Aorta (tissue), 5 donors: ENCODE results near the gene HYAL2. TPM values are rescaled to one million over a fixed set of nuclear protein-coding genes. Genes with fewer than 3 reads are reported as not detected.
"Not testable (repeated sequence)": the region's sequence is repeated elsewhere in the genome, so short reads cannot be mapped to it uniquely, and the experiment has no call there.

Source experiments
- ATAC-seq: fragments of 200-7000 bp; cut with Tn5 transposase; one replicate; pipeline ENCODE4 v1.9.1; 2022; ENCODE audit warnings: moderate library complexity; ENCODE audit not compliant: low FRiP score
- DNase-seq, 2 donors: peaks; one replicate each; pipeline ENCODE4 v3.0.0-alpha.2; 2020
- H3K27ac ChIP-seq, 2 donors: one replicate each; pipeline ENCODE4 v1.5.1; 2013; ENCODE audit warnings: low read length in 2 of 2, mild to moderate bottlenecking in 2 of 2, moderate library complexity in 2 of 2, control low read depth in 1 of 2, inconsistent platforms in 1 of 2, low read depth in 1 of 2
- H3K27me3 ChIP-seq, 2 donors: one replicate each; pipeline ENCODE4 v1.6.1; 2013; ENCODE audit warnings: control low read depth in 1 of 2, low read length in 1 of 2, mild to moderate bottlenecking in 1 of 2, moderate library complexity in 1 of 2; ENCODE audit not compliant: insufficient read depth in 2 of 2, control insufficient read depth in 1 of 2
- H3K36me3 ChIP-seq, 2 donors: one replicate each; pipeline ENCODE4 v1.6.1; 2013; ENCODE audit warnings: control low read depth in 1 of 2, low read length in 1 of 2, mild to moderate bottlenecking in 1 of 2; ENCODE audit not compliant: insufficient read depth in 2 of 2, control insufficient read depth in 1 of 2
- H3K4me1 ChIP-seq, 2 donors: one replicate each; pipeline ENCODE4 v1.6.1; 2013; ENCODE audit warnings: low read length in 2 of 2, control low read depth in 1 of 2, mild to moderate bottlenecking in 1 of 2, moderate library complexity in 1 of 2; ENCODE audit not compliant: insufficient read depth in 2 of 2, control insufficient read depth in 1 of 2
- H3K4me3 ChIP-seq, 2 donors: one replicate each; pipeline ENCODE4 v1.5.1; 2013; ENCODE audit warnings: low read length in 2 of 2, control low read depth in 1 of 2, mild to moderate bottlenecking in 1 of 2
- H3K9me3 ChIP-seq: one replicate; pipeline ENCODE4 v1.6.1; 2013; ENCODE audit warnings: mild to moderate bottlenecking, low read length; ENCODE audit not compliant: control insufficient read depth
- WGBS, 2 donors: extraction: QIAGEN DNeasy Blood & Tissue Kit; methylation state at CpG; one replicate each; pipeline ENCODE4 v1.1.7; 2013; 5-methylcytosine and 5-hydroxymethylcytosine counted together
- intact Hi-C, 2 donors: fragments of 100-400 bp; cut with DNase I; formaldehyde crosslinking; loops; one replicate each; pipeline versions ENCODE4 v1.14.2 to v1.15.0; 2022
- polyA plus RNA-seq, 2 donors: library from polyadenylated mRNA; stranded (reverse); fragments of 200-250 nt; gene quantifications; one replicate each; pipeline ENCODE4 v1.2.3, GENCODE V29; 2013
- total RNA-seq, 2 donors: library from RNA; stranded (reverse); fragmentation: NEBNext Ultra II Directional; extraction: Animal tissue kit (Norgen Biotek cat#: 25700); gene quantifications; one replicate each; pipeline ENCODE4 v1.2.1, GENCODE V29; 2021
- donor health status: healthy with polysubstance abuse.
- donor health status: Bipolar disorder and iron deficiency.
- donor health status: DM: no; HTN: no; CAD: no.
- donor health status: DM: no; HTN: no; CAD: no.
- donor health status: DM: yes; HTN: yes; CAD: no.

HYAL2 gene
- total and polyA plus RNA-seq, 4 donors = 5.6 to 71.2 (median 38.9) TPM

GRCh38 chr3:50274371-50275104 lies 48.0 kb downstream of the HYAL2 start:
- DNase-seq = peak in 1 of 2 donors; percentile 69
- no peaks in the 10 kb centered on the region for H3K4me1 ChIP-seq
- intact Hi-C loops = loop anchor here (2.0 to 10.0 kb wide), 2 partner anchors 48 to 150 kb away; no protein-coding TSS in a partner anchor

DNA sequence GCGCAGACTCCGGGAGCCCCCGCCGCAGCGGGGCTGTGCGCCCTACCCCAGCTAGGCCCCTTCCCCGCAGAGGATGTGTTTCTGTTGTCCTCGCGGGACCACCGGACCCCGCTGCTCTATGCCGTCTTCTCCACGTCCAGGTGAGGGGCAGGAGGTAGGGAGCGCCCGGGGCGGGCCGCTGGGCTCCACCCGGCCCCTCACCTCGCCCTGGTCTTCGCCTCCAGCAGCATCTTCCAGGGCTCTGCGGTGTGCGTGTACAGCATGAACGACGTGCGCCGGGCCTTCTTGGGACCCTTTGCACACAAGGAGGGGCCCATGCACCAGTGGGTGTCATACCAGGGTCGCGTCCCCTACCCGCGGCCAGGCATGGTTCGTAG lies 48.9 kb downstream of the HYAL2 start:
- H3K27ac ChIP-seq = no peak overlapping the region
- H3K9me3 ChIP-seq = no peaks in the 10 kb centered on the region
- ATAC-seq = no peak
- no peak overlapping the region for H3K4me3 ChIP-seq
- 74 to 81% methylated on average over 17 to 31 of the region's 31 CpGs for whole genome bisulfite sequencing, 2 donors
- DNase-seq = peak in 1 of 2 donors; percentile 52
- intact Hi-C loops = loop anchor here (1.0 to 10.0 kb wide), 4 partner anchors 46 to 149 kb away; no protein-coding TSS in a partner anchor
- no peaks in the 10 kb centered on the region for H3K4me1 ChIP-seq
- H3K36me3 ChIP-seq = no peaks in the 10 kb centered on the region
- H3K27me3 ChIP-seq = no peaks in the 10 kb centered on the region

More at GRCh38 chr3:50274371-50275104, 48.0 kb downstream of the HYAL2 start:
- WGBS, 2 donors = 66 to 67% methylated on average over 26 of the region's 26 CpGs
- no peak for ATAC-seq
- H3K9me3 ChIP-seq = no peaks in the 10 kb centered on the region
- no peaks in the 10 kb centered on the region for H3K27me3 ChIP-seq
- H3K36me3 ChIP-seq = no peaks in the 10 kb centered on the region
- no peak overlapping the region for H3K4me3 ChIP-seq
- H3K27ac ChIP-seq = no peak overlapping the region

- intact Hi-C loops = loop anchor here in 1 of 2 donors (1.0 to 10.0 kb wide), 3 partner anchors 46 to 148 kb away; no protein-coding TSS in a partner anchor
- H3K4me1 ChIP-seq = no peaks in the 10 kb centered on the region
- H3K4me3 ChIP-seq = no peak overlapping the region
- no peaks in the 10 kb centered on the region for H3K36me3 ChIP-seq
- no peak overlapping the region for H3K27ac ChIP-seq
- H3K9me3 ChIP-seq = no peaks in the 10 kb centered on the region
- 7 to 9% methylated on average over 61 of the region's 61 CpGs for WGBS, 2 donors
- ATAC-seq (peak; percentile 85), DNase-seq (peak; percentile 88 to 97)
- H3K27me3 ChIP-seq = no peaks in the 10 kb centered on the region
Observed at GRCh38 chr3:50272911-50273688, 49.4 kb downstream of the HYAL2 start.

GRCh38 chr3:50272538-50272910 lies 50.0 kb downstream of the HYAL2 start:
- H3K4me1 ChIP-seq = not testable (repeated sequence)

DNA sequence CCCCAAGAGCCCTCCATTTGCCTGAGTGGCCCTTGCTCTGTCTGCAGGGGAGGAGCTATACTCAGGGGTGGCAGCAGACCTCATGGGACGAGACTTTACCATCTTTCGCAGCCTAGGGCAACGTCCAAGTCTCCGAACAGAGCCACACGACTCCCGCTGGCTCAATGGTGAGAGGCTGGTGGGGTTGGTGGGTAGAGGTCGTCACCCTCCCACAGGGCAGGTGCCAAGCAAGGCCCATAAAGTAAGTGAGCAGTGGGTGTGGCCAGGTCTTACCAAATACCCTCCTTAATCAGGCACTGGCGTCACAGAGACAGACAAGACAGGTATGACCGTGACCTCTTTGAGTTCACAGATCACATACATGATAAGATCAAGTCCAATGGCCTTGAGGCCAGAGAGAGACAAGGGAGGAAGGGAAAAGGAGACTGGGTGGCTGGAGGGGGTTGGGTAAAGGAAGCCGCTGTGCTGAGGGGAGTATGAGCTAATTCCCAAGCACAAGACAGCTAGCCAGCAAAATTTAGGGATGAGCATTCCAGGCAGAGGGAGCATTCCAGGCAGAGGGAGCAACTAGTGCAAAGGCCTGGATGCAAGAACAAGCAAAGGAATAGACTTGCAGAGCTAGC lies 51.1 kb downstream of the HYAL2 start:
- 82 to 86% methylated on average over 10 of the region's 10 CpGs for WGBS, 2 donors
- no peaks in the 10 kb centered on the region for H3K4me1 ChIP-seq
- intact Hi-C loops = loop anchor here in 1 of 2 donors (10.0 kb wide), 1 partner anchor 147 kb away; no protein-coding TSS in a partner anchor

More at GRCh38 chr3:50272538-50272910, 50.0 kb downstream of the HYAL2 start:
- H3K4me3 ChIP-seq, H3K27ac ChIP-seq, DNase-seq, H3K27me3 ChIP-seq, ATAC-seq, H3K9me3 ChIP-seq, H3K36me3 ChIP-seq: not testable (repeated sequence)
- WGBS, 2 donors = 47 to 55% methylated on average over 10 of the region's 10 CpGs
- intact Hi-C loops = loop anchor here in 1 of 2 donors (2.0 to 10.0 kb wide), 2 partner anchors 78 to 148 kb away; no protein-coding TSS in a partner anchor

DNA sequence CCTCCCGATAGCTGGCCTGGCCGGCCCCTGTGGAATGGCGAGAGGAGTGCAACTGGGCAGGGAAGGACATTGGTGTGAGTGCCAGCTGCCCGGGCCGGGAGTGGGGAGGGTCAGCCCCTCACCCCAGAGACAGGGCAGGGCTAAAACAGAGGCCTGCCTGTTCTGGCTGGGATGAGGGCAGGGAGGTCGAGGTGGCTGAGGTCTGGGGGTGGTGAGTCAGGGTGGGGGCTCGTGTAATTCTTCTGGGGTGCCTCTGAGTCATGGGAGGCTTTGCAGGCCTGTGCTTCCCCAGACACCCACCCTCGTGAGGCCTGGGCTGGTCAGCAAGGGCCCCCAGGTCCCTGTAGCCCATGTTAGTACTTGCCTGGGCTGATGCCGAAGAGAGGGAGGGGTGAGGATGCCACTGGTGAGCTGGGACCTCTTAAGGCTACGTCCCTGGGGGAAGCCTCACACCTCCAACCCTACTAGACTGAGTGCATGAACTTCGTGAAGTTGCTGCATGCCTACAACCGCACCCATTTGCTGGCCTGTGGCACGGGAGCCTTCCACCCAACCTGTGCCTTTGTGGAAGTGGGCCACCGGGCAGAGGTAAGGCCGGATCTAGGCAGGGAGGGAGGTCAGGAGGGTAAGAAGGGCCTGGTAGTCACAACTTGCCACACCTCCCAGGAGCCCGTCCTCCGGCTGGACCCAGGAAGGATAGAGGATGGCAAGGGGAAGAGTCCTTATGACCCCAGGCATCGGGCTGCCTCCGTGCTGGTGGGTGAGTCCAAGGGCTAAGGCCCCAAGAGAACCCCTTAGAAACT lies 51.9 kb downstream of the HYAL2 start:
- 70 to 75% methylated on average over 19 of the region's 19 CpGs for WGBS, 2 donors
- intact Hi-C loops = loop anchor here in 1 of 2 donors (10.0 kb wide), 1 partner anchor 146 kb away; no protein-coding TSS in a partner anchor
- no peak for ATAC-seq
- Histone ChIP-seq H3K4me1 (no peaks in the 10 kb centered on the region), H3K27me3 (no peaks in the 10 kb centered on the region), H3K9me3 (no peaks in the 10 kb centered on the region), H3K27ac (no peak overlapping the region), H3K4me3 (no peak overlapping the region), H3K36me3 (no peaks in the 10 kb centered on the region)
- peak in 1 of 2 donors; percentile 44 for DNase-seq

More for the DNA sequence above, 51.1 kb downstream of the HYAL2 start:
- ATAC-seq = no peak
- Histone ChIP-seq H3K4me3 (no peak overlapping the region), H3K27ac (no peak overlapping the region), H3K27me3 (no peaks in the 10 kb centered on the region), H3K36me3 (no peaks in the 10 kb centered on the region), H3K9me3 (no peaks in the 10 kb centered on the region)
- no peak for DNase-seq

DNA sequence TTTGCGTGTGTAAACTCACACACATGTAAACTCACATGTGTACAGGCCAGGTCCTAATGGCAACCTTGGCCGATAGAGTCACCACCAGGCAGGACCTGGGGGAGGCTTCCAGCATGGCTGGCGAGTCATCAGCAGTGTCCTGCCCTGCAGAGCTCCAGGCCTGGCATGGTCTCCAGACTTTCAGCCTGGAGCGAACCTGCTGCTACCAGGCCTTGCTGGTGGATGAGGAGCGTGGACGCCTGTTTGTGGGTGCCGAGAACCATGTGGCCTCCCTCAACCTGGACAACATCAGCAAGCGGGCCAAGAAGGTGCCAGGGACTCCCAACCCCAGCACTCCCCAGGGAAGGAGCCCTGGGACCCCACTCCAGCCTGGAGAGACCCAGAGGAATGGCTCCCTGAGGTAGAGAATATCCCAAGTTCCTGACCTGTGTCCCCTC lies 52.5 kb downstream of the HYAL2 start:
- no peak for ATAC-seq
- 59 to 63% methylated on average over 8 of the region's 8 CpGs for WGBS, 2 donors
- no peaks in the 10 kb centered on the region for H3K9me3 ChIP-seq
- no peaks in the 10 kb centered on the region for H3K36me3 ChIP-seq
- DNase-seq = peak in 1 of 2 donors; percentile 55
- no peaks in the 10 kb centered on the region for H3K4me1 ChIP-seq
- H3K27me3 ChIP-seq = no peaks in the 10 kb centered on the region
- intact Hi-C loops = loop anchor here in 1 of 2 donors (2.0 to 10.0 kb wide), 2 partner anchors 33 to 145 kb away; partner anchors contain the start of gene GNAI2
- no peak overlapping the region for H3K27ac ChIP-seq
- no peak overlapping the region for H3K4me3 ChIP-seq
